Stimulated activated CD8-positive, alpha-beta memory T cell treated with anti-CD3 and anti-CD28 coated beads, Interleukin-4, amount 100 ng/mL, for 4 hours (primary cell): ENCODE measurements around the gene YPEL1.
"Not testable (repeated sequence)": the region's sequence is repeated elsewhere in the genome, so short reads cannot be mapped to it uniquely, and the experiment has no call there.

Experiments
- DNase-seq, 2 donors: peaks; one replicate each; pipeline ENCODE4 v3.0.0-alpha.2; 2020; ENCODE audit warnings: low read depth in 2 of 2, low spot score in 1 of 2

The YPEL1 gene

GRCh38 chr22:21754523-21754922 is 18.9 kb upstream of the YPEL1 start:
- no peak for DNase-seq

GRCh38 chr22:21753374-21754111 is 17.9 kb upstream of the YPEL1 start:
- no peak for DNase-seq

- DNase-seq = no peak
Observed at GRCh38 chr22:21752276-21752675, 16.7 kb upstream of the YPEL1 start.

- no peak for DNase-seq
Observed at GRCh38 chr22:21745948-21746347, 10.4 kb upstream of the YPEL1 start.

- DNase-seq = not testable (repeated sequence)
Observed at GRCh38 chr22:21744917-21745316, 9.3 kb upstream of the YPEL1 start.

- DNase-seq = no peak
Observed at GRCh38 chr22:21741790-21742189, 6.2 kb upstream of the YPEL1 start.

GRCh38 chr22:21741059-21741458 is 5.5 kb upstream of the YPEL1 start:
- DNase-seq = no peak

- DNase-seq = no peak
Observed at GRCh38 chr22:21739828-21740377, 4.3 kb upstream of the YPEL1 start.

GRCh38 chr22:21738966-21739365 is 3.4 kb upstream of the YPEL1 start:
- DNase-seq = no peak

- DNase-seq = no peak
Observed at GRCh38 chr22:21738081-21738480, 2.5 kb upstream of the YPEL1 start.

- DNase-seq = no peak
Observed at GRCh38 chr22:21736948-21737347, 1.4 kb upstream of the YPEL1 start.

GRCh38 chr22:21736084-21736642 is 569 bp upstream of the YPEL1 start:
- no peak for DNase-seq

GRCh38 chr22:21734540-21735199 is 924 bp downstream of the YPEL1 start:
- no peak for DNase-seq

GRCh38 chr22:21731503-21731902 is 4.1 kb downstream of the YPEL1 start:
- DNase-seq = no peak

- no peak for DNase-seq
Observed at GRCh38 chr22:21730535-21731308, 4.9 kb downstream of the YPEL1 start.

- DNase-seq = not testable (repeated sequence)
Observed at GRCh38 chr22:21729184-21729583, 6.4 kb downstream of the YPEL1 start.

GRCh38 chr22:21728270-21728669 is 7.3 kb downstream of the YPEL1 start:
- DNase-seq = no peak

GRCh38 chr22:21727768-21728167 is 7.8 kb downstream of the YPEL1 start:
- DNase-seq = no peak

GRCh38 chr22:21727159-21727558 is 8.4 kb downstream of the YPEL1 start:
- DNase-seq = no peak

GRCh38 chr22:21726650-21727049 is 8.9 kb downstream of the YPEL1 start:
- peak in 1 of 2 donors; percentile 7 for DNase-seq

- no peak for DNase-seq
Observed at GRCh38 chr22:21725956-21726649, 9.5 kb downstream of the YPEL1 start.
